SKM-1 treated with dmso at 0.1 percent for 144 hours (cell line): ENCODE data around the gene AASDHPPT.
"Not testable (repeated sequence)": the region's sequence is repeated elsewhere in the genome, so short reads cannot be mapped to it uniquely, and the experiment has no call there.

Experiments used
- DNase-seq: peaks from one replicate; lab custom pipeline; 2025; ENCODE audit not compliant: unreplicated experiment; lab: John Stamatoyannopoulos, UW

The AASDHPPT gene, protein sequence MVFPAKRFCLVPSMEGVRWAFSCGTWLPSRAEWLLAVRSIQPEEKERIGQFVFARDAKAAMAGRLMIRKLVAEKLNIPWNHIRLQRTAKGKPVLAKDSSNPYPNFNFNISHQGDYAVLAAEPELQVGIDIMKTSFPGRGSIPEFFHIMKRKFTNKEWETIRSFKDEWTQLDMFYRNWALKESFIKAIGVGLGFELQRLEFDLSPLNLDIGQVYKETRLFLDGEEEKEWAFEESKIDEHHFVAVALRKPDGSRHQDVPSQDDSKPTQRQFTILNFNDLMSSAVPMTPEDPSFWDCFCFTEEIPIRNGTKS

DNA sequence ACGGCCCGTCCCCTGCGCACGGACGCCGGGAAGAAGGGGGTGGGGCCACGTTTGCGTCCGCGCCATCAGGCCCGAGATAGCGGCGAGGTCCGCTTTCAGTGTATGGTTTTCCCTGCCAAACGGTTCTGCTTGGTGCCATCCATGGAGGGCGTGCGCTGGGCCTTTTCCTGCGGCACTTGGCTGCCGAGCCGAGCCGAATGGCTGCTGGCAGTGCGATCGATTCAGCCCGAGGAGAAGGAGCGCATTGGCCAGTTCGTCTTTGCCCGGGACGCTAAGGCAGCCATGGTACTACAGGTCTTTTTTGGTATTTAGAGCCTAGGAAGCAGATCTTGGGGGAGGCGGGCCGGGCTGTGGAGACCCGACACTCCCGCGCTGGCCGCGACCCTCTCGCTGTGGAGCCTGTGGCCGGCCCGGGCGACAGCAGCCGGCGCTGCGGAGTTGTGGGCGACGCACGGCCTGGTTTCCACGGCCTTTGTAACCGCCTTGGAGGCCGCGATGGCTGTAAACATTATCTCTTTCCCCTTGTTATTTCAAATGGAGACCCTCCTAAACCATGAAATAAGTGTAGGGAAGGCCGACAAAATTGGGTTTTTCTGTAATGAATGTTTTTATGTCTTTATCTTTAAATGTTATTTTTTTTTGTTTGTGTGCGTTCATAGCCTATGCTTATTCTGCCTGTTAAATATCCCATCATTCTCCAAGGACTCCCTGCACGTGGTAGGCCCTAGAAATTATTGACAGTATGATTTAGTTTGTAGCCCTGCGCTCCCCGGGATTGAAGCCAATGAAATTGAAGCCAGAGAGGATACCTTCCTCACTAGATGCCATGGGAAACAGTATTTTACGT is at the start of gene AASDHPPT:
Gene AASDHPPT (plus strand): TSS at position 54 of the 847 bp plus-strand sequence. CDS start 49 bp downstream, at position 103.
- DNase-seq, result peak; percentile 55

DNA sequence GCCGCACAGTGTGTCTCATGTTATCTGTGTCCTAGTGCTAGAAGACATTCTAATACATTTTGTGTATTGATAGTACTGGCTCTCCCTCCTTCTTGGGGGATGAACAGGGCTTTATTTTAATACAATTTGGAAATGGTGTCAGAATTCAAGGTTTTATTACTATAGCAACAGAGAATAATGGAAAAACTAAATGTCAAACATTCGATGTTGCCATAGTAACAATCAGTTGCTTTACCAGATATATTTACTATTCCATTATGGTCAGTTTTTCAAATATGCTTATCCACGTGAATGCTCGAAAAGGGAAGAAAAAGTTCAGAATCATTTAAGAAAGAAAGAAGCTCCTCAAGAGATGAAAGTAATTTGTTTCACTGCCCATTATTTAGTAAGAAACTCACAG is 46.9 kb upstream of the AASDHPPT start:
- DNase-seq, result no peak

DNA sequence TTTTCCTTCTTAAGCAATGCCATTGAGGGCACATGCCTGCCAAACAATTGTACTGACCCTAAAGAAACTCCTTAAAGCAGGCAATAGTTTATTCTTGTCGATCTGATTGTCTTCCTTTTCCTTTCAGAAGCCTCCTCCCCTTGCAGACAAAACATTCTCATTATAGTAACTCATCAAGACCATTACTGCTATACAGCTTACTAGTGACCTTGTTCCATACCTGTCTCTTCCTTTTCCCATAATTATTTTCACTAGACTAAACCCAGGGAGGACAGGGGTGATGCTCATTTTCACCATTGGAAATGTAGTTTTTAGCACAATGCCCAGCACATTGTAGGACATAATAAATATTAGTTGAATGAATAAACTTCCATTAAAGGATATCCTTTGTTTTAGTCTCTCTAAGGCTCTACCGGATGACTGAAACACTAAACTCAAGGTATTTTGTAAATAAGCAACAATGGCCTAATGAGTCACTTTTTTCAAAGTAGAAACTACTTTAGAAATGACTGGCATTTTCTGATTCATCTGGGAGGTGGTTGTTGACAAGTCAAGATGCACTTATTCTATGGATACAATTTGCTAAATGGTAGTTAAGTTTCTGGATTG is 46.2 kb upstream of the AASDHPPT start:
- DNase-seq, result no peak

DNA sequence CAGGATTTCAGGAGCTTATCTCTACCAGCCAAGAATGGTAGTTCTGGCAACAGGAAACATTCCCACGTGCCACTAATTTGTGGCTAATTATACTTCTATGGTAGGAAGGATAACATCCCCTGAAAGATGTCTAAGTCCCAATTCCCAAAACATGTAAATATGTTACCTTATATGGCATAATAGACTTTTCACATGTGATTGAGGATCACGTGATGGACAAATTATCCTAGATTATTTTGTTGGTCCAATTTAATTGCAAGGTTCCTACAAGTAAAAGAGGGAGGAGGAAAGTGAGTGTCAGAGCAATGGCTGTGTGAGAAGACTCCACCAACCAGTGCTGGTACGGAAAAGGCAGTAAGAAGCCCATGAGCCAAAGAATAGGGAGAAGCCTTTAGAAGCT is 45.5 kb upstream of the AASDHPPT start:
- no peak for DNase-seq

DNA sequence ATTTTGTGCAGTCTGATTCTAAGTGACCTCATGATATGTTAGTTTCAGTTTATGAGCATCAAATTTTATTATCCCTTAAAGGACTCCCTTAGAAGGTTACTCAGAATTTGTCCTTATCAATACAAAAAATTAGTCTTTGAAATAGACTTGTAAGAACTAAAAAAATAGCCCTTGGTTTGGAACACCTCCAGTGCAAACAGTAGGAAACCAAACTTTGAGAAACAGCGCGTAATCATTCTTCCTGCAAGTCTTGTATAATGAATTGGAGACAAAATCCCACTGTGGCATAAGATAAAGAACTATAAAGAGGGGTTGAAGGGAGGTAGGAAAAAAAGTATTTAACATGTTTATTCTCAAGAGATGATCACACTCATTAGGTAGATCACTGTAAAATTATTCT is 44.6 kb upstream of the AASDHPPT start:
- no peak for DNase-seq

DNA sequence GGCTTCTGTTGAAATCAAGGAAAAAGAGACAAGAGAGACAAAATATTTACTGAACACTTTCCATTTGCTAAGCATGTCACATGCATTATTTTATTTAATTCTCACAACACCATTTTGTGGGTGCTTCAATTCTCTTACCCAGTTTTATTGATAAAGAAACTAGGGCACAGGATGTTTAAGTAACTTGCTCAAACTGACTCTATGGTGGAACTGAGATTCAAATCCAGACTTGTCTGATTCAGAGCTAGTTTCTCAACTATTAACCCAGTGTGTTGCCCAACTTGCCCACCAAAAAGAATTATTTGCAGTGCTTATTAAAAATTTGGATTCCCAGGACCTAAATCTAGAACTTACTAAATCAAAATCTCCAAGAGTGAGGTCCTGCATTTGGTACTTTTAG is 33.9 kb upstream of the AASDHPPT start:
- DNase-seq, result no peak

DNA sequence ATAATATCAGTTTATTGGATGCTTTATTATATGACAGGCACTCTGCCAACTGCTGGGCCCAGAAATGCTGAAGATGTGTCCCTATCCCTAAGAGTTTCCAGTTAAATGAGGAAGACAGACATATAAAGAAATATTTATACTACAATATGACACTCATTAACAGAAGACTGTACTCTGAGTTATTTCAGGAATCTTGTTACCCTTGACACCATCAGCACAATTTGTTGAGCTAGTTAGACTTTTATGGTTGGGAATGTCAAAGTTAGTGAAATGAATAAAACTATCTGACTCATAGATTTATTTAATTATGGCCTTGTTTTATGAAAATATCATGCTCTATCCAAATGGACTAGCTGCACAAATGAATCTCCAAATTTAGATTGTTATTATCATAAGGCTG is 29.8 kb upstream of the AASDHPPT start:
- DNase-seq, result no peak

DNA sequence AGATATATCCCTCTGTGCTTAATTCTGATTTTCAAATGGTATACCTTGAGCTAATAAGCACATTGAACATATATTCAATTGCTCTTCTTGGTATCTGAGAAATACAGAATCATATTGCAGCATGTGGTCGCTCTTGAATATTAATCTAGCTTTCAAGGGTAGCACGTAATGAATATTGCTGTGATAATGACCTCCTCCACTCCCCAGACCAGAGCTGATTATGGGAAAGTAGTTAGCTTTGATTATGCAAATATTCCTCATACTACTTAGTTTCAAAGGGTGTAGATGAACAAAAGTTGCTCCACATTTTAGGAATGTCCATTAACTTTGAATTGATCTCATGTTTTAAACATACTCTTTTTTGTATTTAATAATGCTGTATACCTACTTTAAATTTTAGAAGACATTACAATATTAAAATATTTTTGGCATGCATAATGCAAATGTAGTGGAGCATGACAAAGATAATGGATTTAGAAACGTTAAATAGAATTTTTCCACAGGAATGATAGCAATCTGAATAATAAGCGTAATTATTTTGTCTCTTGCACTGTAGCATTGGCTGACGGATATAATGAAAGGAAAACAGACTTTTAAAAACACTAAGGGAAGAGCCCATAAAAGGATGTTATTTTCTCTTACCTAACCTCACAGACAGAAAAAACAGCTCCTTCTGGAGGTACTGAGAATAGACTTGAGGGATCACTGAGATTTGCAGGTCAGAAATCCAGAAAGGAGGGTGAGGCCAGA is 27.6 kb upstream of the AASDHPPT start:
- DNase-seq, result no peak

DNA sequence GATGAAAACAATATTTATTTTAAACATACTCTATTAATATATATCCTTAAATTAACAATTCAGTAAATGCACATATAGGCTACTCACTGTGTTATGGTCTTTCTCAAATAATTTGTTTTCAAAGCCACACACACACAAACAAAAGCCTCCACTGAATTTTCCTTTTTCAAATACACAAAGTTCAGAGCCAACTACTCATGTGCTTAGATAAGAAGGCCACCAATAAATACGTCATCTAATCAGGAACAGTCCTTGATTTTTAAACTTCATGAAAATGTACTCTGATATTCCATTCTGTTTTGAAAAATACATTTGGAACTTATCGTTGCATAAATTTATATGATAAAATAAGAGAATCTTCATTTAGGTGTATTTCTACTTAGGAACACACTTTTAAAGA is 26.4 kb upstream of the AASDHPPT start:
- DNase-seq, result no peak

DNA sequence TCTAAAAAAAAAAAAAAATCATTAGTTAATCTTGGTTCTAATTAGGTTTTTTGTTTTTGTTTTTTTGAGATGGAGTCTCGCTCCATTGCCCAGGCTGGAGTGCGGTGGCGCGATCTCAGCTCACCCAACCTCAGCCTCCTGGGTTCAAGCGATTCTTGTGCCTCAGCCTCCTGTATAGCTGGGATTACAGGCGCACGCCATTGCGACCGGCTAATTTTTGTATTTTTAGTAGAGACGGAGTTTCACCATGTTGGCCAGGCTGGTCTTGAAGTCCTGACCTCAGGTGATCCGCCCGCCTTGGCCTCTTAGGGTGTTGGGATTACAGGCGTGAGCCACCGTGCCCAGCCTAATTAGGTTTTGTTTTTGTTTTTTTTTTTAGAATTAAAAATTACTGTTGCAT is 19.1 kb upstream of the AASDHPPT start:
- not testable (repeated sequence) for DNase-seq

DNA sequence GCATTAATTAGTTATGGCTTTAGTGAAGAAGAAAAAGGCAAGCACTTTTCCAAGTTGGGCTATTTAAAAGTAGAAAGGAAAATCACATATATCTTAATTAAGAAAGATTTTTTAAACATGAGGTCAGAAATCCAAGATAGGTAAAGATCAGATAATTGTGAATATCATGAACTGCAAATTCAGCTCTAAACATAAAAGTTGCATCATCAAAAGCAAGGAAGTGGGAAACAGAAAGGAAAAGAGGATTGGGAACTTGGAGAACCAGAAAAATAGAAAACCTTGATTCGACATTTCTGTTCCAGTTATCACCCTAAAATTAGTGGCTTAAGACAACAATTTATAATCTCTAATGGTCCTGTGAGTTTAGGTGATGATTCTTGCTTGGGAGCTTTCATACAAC is 17.8 kb upstream of the AASDHPPT start:
- DNase-seq, result no peak

DNA sequence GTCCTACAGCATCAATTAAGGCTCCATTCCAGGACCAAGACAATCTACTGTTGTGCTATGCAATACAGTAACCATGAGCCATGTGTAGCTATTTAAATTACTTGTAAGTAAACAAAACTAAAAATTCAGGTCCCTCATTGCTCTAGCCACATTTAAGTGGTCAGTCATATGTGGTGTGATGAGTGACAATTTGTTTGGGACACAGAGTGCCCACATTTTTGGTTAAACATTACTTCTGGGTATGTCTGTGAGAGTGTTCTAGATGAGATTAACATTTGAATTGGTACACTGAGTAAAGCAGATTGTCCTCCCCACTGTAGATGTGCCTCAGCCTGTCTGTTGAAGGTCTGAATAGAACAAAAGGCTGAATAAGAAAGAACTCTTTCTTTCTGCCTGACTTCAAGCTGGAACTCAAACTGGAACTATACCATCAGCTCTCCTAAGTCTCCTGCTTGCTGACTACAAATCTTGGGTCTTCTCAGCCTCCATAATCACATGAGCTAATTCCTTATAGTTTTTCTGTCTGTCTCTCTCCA is 16.1 kb upstream of the AASDHPPT start:
- no peak for DNase-seq

DNA sequence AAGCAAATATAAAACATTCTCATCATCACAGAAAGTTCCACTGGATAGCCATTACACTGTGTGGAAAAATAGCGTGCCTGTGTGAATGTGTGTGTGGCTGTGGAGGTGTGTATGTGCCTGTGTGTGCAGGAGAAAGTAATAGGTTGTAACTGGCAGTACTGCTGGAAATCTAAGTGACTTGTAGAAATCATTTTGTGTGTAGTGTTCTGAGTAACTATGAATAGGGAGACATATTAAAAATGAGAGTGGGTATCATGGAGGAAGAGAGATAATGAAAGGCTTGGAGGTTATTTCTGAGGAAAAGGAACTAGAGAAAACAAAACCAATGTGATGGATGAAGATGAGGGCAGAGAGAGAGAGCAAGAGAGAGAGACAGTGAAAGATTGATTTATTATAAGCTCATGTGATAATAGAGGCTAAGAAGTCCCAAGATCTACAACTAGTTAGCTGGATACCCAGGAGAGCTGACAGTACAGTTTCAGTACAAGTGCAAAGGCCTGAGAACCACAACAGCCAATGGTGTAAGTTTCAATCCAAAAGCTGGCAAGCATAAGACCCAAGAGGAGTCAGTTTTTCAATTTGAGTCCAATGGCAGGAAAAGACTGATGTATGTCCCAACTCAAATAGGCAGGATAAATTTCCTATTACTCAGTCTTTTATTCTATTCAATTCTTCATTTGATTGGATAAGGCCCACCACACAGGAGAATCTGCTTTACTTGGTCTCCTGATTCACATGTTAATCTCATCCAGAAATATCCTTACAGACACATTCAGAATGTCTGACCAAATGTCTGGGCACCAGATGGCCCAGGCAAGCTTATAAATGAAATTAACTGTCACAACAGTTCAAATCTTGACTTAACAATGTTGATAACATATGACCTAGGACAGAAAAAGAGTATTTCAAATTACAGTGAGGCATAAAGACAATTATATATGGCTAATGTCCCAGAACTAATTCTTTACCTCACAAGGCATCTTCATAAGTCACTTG is 15.2 kb upstream of the AASDHPPT start:
- no peak for DNase-seq

DNA sequence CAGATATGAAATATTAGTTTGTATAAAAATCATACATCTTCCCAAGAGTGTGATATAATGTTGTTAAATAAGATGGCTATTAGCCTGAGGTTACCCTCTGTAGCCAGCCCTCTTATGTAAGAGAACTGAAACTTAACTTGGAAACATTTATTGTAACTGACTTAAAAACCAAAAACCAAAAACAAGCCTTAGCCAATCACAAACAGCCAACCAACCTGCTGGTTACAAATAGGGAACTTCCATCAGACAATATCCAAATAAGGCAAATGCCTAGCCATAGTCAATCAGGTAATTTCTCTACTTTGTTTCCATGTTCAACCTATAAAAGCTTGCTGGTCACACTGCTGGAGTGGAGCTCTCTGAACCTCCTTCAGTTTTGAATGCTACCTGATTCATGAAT is 14.5 kb upstream of the AASDHPPT start:
- DNase-seq, result no peak

DNA sequence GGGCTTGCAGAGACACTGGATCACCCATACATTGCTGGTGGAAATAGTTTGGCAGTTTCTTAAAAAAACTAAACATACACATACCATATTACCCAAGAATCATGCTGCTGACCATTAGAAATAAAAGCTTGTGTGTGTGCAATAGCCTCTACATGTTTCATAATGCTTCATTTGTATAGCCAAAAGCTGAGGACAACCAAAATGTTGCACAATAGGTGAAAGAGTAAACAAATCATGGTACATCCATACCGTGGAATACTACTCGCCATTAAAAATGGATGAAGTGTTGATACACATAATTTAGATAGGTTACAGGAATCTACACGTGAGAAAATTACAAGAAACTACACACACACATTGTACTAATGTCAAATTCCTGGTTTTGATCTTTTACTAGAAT is 6.9 kb upstream of the AASDHPPT start:
- DNase-seq, result no peak

DNA sequence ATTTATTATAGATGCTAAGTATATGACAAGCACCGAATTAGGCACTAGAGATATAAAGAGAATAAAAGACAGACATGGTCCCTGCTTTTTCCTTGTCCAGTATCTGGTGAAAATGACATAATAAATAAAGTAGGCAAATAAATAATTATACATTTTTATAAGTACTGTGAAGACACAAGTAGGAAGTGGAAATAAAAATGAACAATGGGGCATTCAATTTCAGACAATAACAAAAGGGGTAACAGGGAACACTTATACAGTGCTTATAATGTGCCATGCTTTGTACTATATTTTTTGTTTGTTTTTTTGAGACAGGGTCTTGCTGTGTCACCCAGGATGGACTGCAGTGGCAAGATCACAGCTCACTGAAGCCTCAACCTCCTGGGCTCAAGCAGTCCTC is 4.7 kb upstream of the AASDHPPT start:
- DNase-seq, result no peak

DNA sequence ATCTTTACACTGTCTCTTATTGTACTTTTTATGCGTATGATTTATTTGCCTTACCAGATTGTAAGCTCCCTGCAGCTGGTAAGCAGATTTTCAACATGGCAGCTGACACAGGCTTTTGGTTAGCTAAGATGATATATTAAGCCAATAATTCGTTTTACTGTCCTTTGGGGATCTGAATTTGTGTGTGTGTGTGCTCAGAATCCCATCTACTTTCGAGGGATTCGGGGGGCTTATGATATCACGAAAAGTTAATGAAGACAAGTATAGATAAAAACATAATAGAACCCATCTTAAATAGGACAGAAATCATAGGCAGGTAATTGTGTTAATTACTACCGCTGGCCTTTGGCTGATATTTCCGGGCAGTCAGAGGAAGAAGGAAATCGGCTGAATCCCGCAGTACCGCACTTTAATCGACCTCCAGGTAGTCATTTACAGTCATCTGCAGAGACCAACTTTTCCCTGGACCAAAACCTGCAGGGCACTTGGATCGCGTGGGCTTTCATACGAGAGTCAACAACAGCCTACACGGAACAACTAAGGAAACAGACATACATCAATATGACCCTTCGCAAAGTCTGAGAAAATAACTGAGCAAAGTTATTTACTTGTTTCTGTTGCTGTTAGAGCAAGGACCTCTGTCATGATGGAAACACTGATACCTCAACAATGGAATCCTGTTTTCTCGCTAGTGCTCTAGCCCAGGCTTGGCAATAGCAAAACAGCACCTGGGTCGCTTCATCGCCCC is 1.1 kb upstream of the AASDHPPT start:
- no peak for DNase-seq

DNA sequence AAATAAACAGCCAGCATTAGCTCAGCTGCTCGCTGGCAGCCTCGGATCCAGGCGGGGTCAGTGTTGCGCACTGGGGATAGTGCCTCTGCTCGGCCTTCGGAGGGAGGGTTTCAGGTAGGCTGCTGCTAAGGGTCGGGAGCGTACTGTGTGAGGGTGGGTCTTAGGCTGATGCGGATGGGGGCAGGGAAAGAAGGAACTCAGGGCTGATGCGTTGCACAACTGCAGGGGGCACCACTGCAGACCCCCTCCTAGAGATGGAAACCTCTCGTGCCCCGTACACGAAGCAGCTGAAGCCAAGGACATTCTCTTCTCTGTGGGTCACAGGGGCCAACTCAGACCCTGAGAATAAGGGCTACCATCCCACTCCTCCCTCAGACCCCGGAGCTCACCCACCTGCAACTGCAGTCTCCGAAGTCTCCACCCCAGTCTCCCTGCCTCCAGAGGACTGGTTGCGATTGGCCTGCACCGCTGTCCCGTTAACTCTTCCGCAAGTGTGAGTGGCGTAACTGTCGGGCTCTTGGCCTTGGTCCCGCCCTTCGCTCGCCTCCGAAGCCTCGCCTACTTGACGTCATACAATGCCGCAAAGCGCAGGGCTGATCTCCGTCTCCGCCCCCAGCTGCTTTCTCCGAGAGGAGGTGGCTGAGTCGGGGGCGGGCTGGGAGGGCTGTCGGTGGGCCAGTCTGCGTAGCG is 398 bp upstream of the AASDHPPT start, which contains the start of gene KBTBD3:
Gene KBTBD3 (minus strand): TSS at position 429 of the 690 bp plus-strand sequence. CDS start 18,250 bp downstream, outside the sequence.
- peak; percentile 98 for DNase-seq
